HEK293 (cell line): ENCODE measurements around the gene CD276.
A peak's percentile ranks its signal among the peaks of the same experiment; 100 is the strongest.

Experiments used
- CTCF ChIA-PET: fragments of 350-600 bp; formaldehyde crosslinking; extraction: SDS; loops from one replicate; lab custom pipeline; 2021; ENCODE audit warnings: antibody characterized with exemption; lab: Yijun Ruan, JAX
- POLR2A ChIA-PET: fragments of 300-600 bp; formaldehyde crosslinking; extraction: SDS; loops from one replicate; lab custom pipeline; 2020; ENCODE audit warnings: antibody characterized with exemption, inconsistent platforms; lab: Yijun Ruan, JAX
- H3K27ac ChIP-seq: fragments of 200-500 bp; sonication (Bioruptor generic); 2 replicates; pipeline ENCODE4 v1.5.1; 2014; ENCODE audit warnings: low read depth, low read length, control low read depth, inconsistent platforms; ENCODE audit errors: extremely low read depth
- H3K36me3 ChIP-seq, 2 experiments: fragments of 200-500 bp in 1 of 2; sonication (Bioruptor generic) in 1 of 2; 1 replicate in 1 of 2; 2 replicates in 1 of 2; pipeline ENCODE4 v1.5.1; 2014 to 2017; ENCODE audit warnings: inconsistent platforms in 2 of 2, low read length in 2 of 2; ENCODE audit not compliant: control insufficient read depth in 2 of 2, insufficient read depth in 1 of 2
- H3K4me1 ChIP-seq: fragments of 200-500 bp; sonication (Bioruptor generic); 2 replicates; pipeline ENCODE4 v1.5.1; 2014; ENCODE audit warnings: mild to moderate bottlenecking, low read length, inconsistent platforms; ENCODE audit not compliant: control insufficient read depth, insufficient read depth
- H3K4me3 ChIP-seq: 2 replicates; pipeline ENCODE4 v1.5.1; 2011; ENCODE audit warnings: low read depth, mild to moderate bottlenecking, control low read depth, low read length, moderate library complexity
- H3K9me3 ChIP-seq: fragments of 200-500 bp; sonication (Bioruptor generic); 2 replicates; pipeline ENCODE4 v1.5.1; 2014; ENCODE audit warnings: low read depth, low read length, inconsistent platforms; ENCODE audit not compliant: control insufficient read depth, insufficient read depth
- AEBP2 ChIP-seq: fragments of 450-650 bp; formaldehyde crosslinking; IDR thresholded peaks from 2 replicates; pipeline ENCODE4 v1.5.1; 2016; ENCODE audit warnings: missing biosample characterization, missing genetic modification characterization, borderline replicate concordance
- CTCF ChIP-seq: fragments of 450-650 bp; formaldehyde crosslinking; IDR thresholded peaks from 2 replicates; pipeline ENCODE4 v1.5.1; 2016; ENCODE audit warnings: missing biosample characterization, missing genetic modification characterization
- FEZF1 ChIP-seq: fragments of 450-650 bp; formaldehyde crosslinking; IDR thresholded peaks from 2 replicates; pipeline ENCODE4 v1.5.1; 2016; ENCODE audit warnings: missing biosample characterization, missing genetic modification characterization
- GLI2 ChIP-seq: fragments of 450-650 bp; formaldehyde crosslinking; IDR thresholded peaks from 2 replicates; pipeline ENCODE4; 2017; ENCODE audit warnings: missing biosample characterization, missing genetic modification characterization, low read depth, borderline replicate concordance
- INSM2 ChIP-seq: fragments of 450-650 bp; formaldehyde crosslinking; IDR thresholded peaks from 2 replicates; pipeline ENCODE4 v1.5.1; 2016; ENCODE audit warnings: missing biosample characterization, missing genetic modification characterization
- KLF8 ChIP-seq: fragments of 450-650 bp; formaldehyde crosslinking; IDR thresholded peaks from 2 replicates; pipeline ENCODE4 v1.5.1; 2016; ENCODE audit warnings: missing biosample characterization, missing genetic modification characterization
- PRDM1 ChIP-seq: fragments of 450-650 bp; formaldehyde crosslinking; IDR thresholded peaks from 2 replicates; pipeline ENCODE4; 2016; ENCODE audit warnings: missing biosample characterization, missing genetic modification characterization
- TCF7L2 ChIP-seq: IDR thresholded peaks from 2 replicates; pipeline ENCODE4 v1.6.1; 2011; ENCODE audit warnings: low read depth, mild to moderate bottlenecking, inconsistent platforms, low read length, moderate library complexity, borderline replicate concordance
- ZBTB21 ChIP-seq: fragments of 450-650 bp; formaldehyde crosslinking; IDR thresholded peaks from 2 replicates; pipeline ENCODE4 v1.5.1; 2017; ENCODE audit warnings: missing biosample characterization, missing genetic modification characterization
- ZBTB49 ChIP-seq: fragments of 450-650 bp; formaldehyde crosslinking; IDR thresholded peaks from 2 replicates; pipeline ENCODE4 v1.5.1; 2016; ENCODE audit warnings: missing biosample characterization, missing genetic modification characterization, low read depth
- ZBTB7A ChIP-seq: fragments of 450-650 bp; formaldehyde crosslinking; IDR thresholded peaks from 2 replicates; pipeline ENCODE4 v1.5.1; 2016; ENCODE audit warnings: low read depth, missing biosample characterization, missing genetic modification characterization
- ZNF112 ChIP-seq: fragments of 450-650 bp; formaldehyde crosslinking; IDR thresholded peaks from 2 replicates; pipeline ENCODE4 v1.5.0; 2017; ENCODE audit warnings: missing biosample characterization, missing genetic modification characterization
- ZNF140 ChIP-seq: fragments of 450-650 bp; formaldehyde crosslinking; IDR thresholded peaks from 2 replicates; pipeline ENCODE4 v1.5.1; 2016; ENCODE audit warnings: missing biosample characterization, missing genetic modification characterization
- ZNF266 ChIP-seq: fragments of 450-650 bp; formaldehyde crosslinking; IDR thresholded peaks from 2 replicates; pipeline ENCODE4 v1.5.1; 2016; ENCODE audit warnings: missing biosample characterization, missing genetic modification characterization, low read depth
- ZNF426 ChIP-seq: fragments of 450-650 bp; formaldehyde crosslinking; IDR thresholded peaks from 2 replicates; pipeline ENCODE4 v1.5.1; 2017; ENCODE audit warnings: missing biosample characterization, missing genetic modification characterization, mild to moderate bottlenecking, inconsistent platforms, moderate library complexity
- ZNF596 ChIP-seq: fragments of 450-650 bp; IDR thresholded peaks from 2 replicates; pipeline ENCODE4 v1.5.0; 2018; ENCODE audit warnings: missing biosample characterization, mild to moderate bottlenecking, missing genetic modification characterization, moderate library complexity
- ZNF843 ChIP-seq: fragments of 450-650 bp; formaldehyde crosslinking; IDR thresholded peaks from 2 replicates; pipeline ENCODE4 v1.5.1; 2016; ENCODE audit warnings: missing biosample characterization, missing genetic modification characterization
- ZXDB ChIP-seq: fragments of 450-650 bp; formaldehyde crosslinking; IDR thresholded peaks from 2 replicates; pipeline ENCODE4 v1.5.1; 2016; ENCODE audit warnings: missing biosample characterization, missing genetic modification characterization

CD276 gene

GRCh38 chr15:73716417-73716816 is 32.2 kb downstream of the CD276 start (continued):
- TF ChIP-seq ZNF596 (tag by site-specific recombination): no peak
- TF ChIP-seq PRDM1: no peak
- no peak for TF ChIP-seq GLI2 (tag by site-specific recombination)

GRCh38 chr15:73717206-73717605 is 33.0 kb downstream of the CD276 start:
- CTCF ChIA-PET: interaction anchor here (0.5 to 3.0 kb wide), 11 partner anchors 8 to 247 kb away, joined by 3 to 27 read pairs (median 6); partner anchors contain the start of gene TBC1D21
- peaks cover 10 to 23% of the 10 kb centered on the region in 2 experiments; a peak in 2 of 3 replicates for H3K36me3 ChIP-seq
- TF ChIP-seq ZXDB (tag by site-specific recombination): no peak
- no peak for TF ChIP-seq ZNF843
- no peak for TF ChIP-seq ZBTB49 (tag by site-specific recombination)
- no peak for TF ChIP-seq INSM2 (tag by site-specific recombination)
- no peak for TF ChIP-seq KLF8 (tag by site-specific recombination)
- TF ChIP-seq, all 188 proteins: peak for 0
- H3K9me3 ChIP-seq: no peaks in the 10 kb centered on the region
- H3K4me3 ChIP-seq: no peak overlapping the region
- no peak overlapping the region for H3K27ac ChIP-seq
- POLR2A ChIA-PET: no interaction called here
- no peaks in the 10 kb centered on the region for H3K4me1 ChIP-seq

- ChIA-PET POLR2A (no interaction called here), CTCF (interaction anchor here (0.5 to 3.0 kb wide), 10 partner anchors 9 to 246 kb away, joined by 3 to 27 read pairs (median 6); partner anchors contain the start of gene TBC1D21)
- Histone ChIP-seq H3K4me1 (no peaks in the 10 kb centered on the region), H3K9me3 (no peaks in the 10 kb centered on the region), H3K36me3 (peaks cover 8 to 17% of the 10 kb centered on the region in 2 experiments; a peak in 2 of 3 replicates), H3K4me3 (no peak overlapping the region), H3K27ac (no peak overlapping the region)
- no peak for TF ChIP-seq ZBTB7A
- no peak for TF ChIP-seq ZNF266 (tag by site-specific recombination)
- TF ChIP-seq ZNF140 (tag by site-specific recombination): no peak
- peak; percentile 15; the same call in 1 of the 2 replicates for TF ChIP-seq CTCF (tag by site-specific recombination)
Observed at GRCh38 chr15:73717802-73718201, 33.6 kb downstream of the CD276 start.

- H3K36me3 ChIP-seq: peaks cover 0 to 8% of the 10 kb centered on the region in 2 experiments; a peak in 1 of 3 replicates
- CTCF ChIA-PET: interaction anchor here (1.1 to 5.1 kb wide), 2 partner anchors 14 to 82 kb away, joined by 5 to 35 read pairs; no protein-coding TSS in a partner anchor
- POLR2A ChIA-PET: interaction anchor here (1.0 kb wide), 1 partner anchor 32 kb away, joined by 3 read pairs; no protein-coding TSS in a partner anchor
- H3K9me3 ChIP-seq: no peaks in the 10 kb centered on the region
- no peak overlapping the region for H3K27ac ChIP-seq
- H3K4me1 ChIP-seq: no peaks in the 10 kb centered on the region
- no peak overlapping the region for H3K4me3 ChIP-seq
- 0 out of 2 replicates have a peak, but pooled peaks have one; percentile 11 for TF ChIP-seq FEZF1 (tag by site-specific recombination)
- TF ChIP-seq ZBTB21 (tag by site-specific recombination): no peak
- no peak for TF ChIP-seq ZNF112 (tag by site-specific recombination)
- no peak for TF ChIP-seq ZNF426 (tag by site-specific recombination)
- TF ChIP-seq AEBP2: no peak
- no peak for TF ChIP-seq TCF7L2
- no peak for TF ChIP-seq ZBTB49 (tag by site-specific recombination)
Observed at GRCh38 chr15:73718694-73719093, 34.5 kb downstream of the CD276 start.
